GM12878 (cell line): ENCODE measurements around the gene NPAS2.

Source experiments
- CTCF ChIP-seq, 3 experiments: IDR thresholded peaks in 2 of 3; conservative IDR thresholded peaks in 1 of 3; 2 replicates each; pipeline ENCODE4 v1.5.1; 2011; ENCODE audit warnings: low read depth in 3 of 3, low read length in 3 of 3, mild to moderate bottlenecking in 3 of 3, control low read depth in 2 of 3, moderate library complexity in 2 of 3, inconsistent platforms in 1 of 3, mixed read lengths in 1 of 3; ENCODE audit not compliant: control insufficient read depth in 2 of 3, insufficient read depth in 1 of 3; ENCODE audit errors: extremely low read depth in 1 of 3
- EGR1 ChIP-seq, 2 experiments: IDR thresholded peaks; 1 replicate in 1 of 2; 2 replicates in 1 of 2; pipeline ENCODE4 v1.6.1; 2011 to 2012; ENCODE audit warnings: low read depth in 2 of 2, low read length in 2 of 2, borderline replicate concordance in 1 of 2, mild to moderate bottlenecking in 1 of 2, moderate library complexity in 1 of 2
- FOS ChIP-seq: IDR thresholded peaks from 3 replicates; pipeline ENCODE4 v1.6.1; 2011; ENCODE audit warnings: borderline replicate concordance; ENCODE audit not compliant: insufficient read length; ENCODE audit errors: extremely low read depth
- MAX ChIP-seq: IDR thresholded peaks from 2 replicates; pipeline ENCODE4 v1.6.1; 2012; ENCODE audit warnings: low read depth, low read length, improper control_type of control experiment
- NFYB ChIP-seq: IDR thresholded peaks from 2 replicates; pipeline ENCODE4 v1.6.1; 2011; ENCODE audit warnings: low read depth, mild to moderate bottlenecking, low read length, improper control_type of control experiment, moderate library complexity; ENCODE audit not compliant: insufficient read depth
- PBX3 ChIP-seq: IDR thresholded peaks from 2 replicates; pipeline ENCODE4 v1.6.1; 2011; ENCODE audit warnings: mild to moderate bottlenecking, low read depth, low read length, moderate library complexity; ENCODE audit not compliant: insufficient replicate concordance
- POLR2A ChIP-seq: IDR thresholded peaks from 2 replicates; pipeline ENCODE4 v1.6.1; 2011; ENCODE audit warnings: low read depth, mild to moderate bottlenecking, low read length
- RAD21 ChIP-seq: IDR thresholded peaks from 2 replicates; pipeline ENCODE4 v1.6.1; 2011; ENCODE audit warnings: mild to moderate bottlenecking, low read depth, low read length, moderate library complexity; ENCODE audit not compliant: insufficient read depth
- YY1 ChIP-seq: IDR thresholded peaks from 2 replicates; pipeline ENCODE4 v1.6.1; 2011; ENCODE audit warnings: low read depth, mild to moderate bottlenecking, low read length

GRCh38 chr2:100799686-100800085 lies 20.3 kb upstream of the NPAS2 start:
- TF ChIP-seq EGR1 (IDR thresholded peaks at IDR 0.05; ENCODE audit: borderline replicate concordance in 1 of 2, low read depth in 2 of 2, low read length in 2 of 2) (no peak), CTCF (IDR thresholded peaks at IDR 0.05 in 2 of 3, conservative IDR thresholded peaks at IDR 0.05 in 1 of 3; ENCODE audit: control insufficient read depth in 2 of 3, extremely low read depth in 1 of 3, insufficient read depth in 1 of 3, low read depth in 3 of 3, low read length in 3 of 3) (no peak), NFYB (no peak), POLR2A (no peak), PBX3 (no peak), RAD21 (no peak), YY1 (no peak), MAX (no peak), FOS (no peak)
